Measurements from ENCODE around the gene DGKB.

DGKB gene

DNA sequence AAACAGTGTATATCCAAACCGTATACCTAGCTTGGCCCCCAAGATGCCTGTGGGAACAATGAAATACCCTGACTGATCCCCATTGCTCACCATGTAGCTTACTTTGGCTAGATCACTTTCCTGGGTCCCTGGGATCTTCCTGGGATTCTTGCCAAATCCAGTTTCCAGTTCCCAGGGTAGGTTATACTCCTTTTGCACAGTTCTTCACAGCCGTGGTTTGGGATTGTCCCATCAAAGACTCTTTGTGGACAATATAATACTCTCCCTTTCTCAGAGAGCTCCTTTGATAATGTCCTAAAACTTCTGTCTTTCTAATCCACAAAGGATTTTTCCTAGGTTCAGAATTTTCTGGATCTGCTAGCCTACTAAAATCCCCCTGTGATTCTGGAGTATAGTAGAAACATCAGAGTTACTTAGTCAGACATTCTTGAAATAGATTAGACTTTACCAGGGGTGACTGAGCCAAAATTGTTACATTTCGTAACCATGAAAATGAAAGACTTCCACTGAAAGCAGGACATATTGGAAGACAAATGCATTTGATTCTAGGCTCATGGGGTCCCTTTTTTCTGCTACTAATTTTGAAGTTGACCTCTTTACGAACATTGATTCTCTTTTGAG is 524.8 kb downstream of the DGKB start:
- DNase-seq (ENCODE audit: extremely low spot score), result no peak
- ChIA-PET POLR2A (no interaction called here), CTCF (no interaction called here)
- TF ChIP-seq SP1 (IDR thresholded peaks at IDR 0.05) (no peak), FOXM1 (IDR thresholded peaks at IDR 0.05; ENCODE audit: borderline replicate concordance) (no peak), ZNF384 (IDR thresholded peaks at IDR 0.05) (no peak), ARNT (IDR thresholded peaks at IDR 0.05) (no peak), HDGF (IDR thresholded peaks at IDR 0.05; ENCODE audit: borderline replicate concordance) (no peak), SUZ12 (IDR thresholded peaks at IDR 0.05) (no peak), FOXA1 (IDR thresholded peaks at IDR 0.05) (no peak), TARDBP (IDR thresholded peaks at IDR 0.05) (no peak), CTBP1 (IDR thresholded peaks at IDR 0.05; ENCODE audit: borderline replicate concordance) (no peak), ELF4 (IDR thresholded peaks at IDR 0.05) (no peak)
- TF ChIP-seq, protein P1, sequence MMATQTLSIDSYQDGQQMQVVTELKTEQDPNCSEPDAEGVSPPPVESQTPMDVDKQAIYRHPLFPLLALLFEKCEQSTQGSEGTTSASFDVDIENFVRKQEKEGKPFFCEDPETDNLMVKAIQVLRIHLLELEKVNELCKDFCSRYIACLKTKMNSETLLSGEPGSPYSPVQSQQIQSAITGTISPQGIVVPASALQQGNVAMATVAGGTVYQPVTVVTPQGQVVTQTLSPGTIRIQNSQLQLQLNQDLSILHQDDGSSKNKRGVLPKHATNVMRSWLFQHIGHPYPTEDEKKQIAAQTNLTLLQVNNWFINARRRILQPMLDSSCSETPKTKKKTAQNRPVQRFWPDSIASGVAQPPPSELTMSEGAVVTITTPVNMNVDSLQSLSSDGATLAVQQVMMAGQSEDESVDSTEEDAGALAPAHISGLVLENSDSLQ (IDR thresholded peaks at IDR 0.05), result no peak

- no peak for DNase-seq (ENCODE audit: extremely low spot score)
- POLR2A ChIA-PET, result no interaction called here
- TF ChIP-seq HDGF (IDR thresholded peaks at IDR 0.05; ENCODE audit: borderline replicate concordance) (no peak), NFRKB (IDR thresholded peaks at IDR 0.05) (no peak), LEF1 (IDR thresholded peaks at IDR 0.05; ENCODE audit: borderline replicate concordance) (no peak), BHLHE40 (IDR thresholded peaks at IDR 0.05; ENCODE audit: borderline replicate concordance) (no peak), ELF4 (IDR thresholded peaks at IDR 0.05) (no peak), SP1 (IDR thresholded peaks at IDR 0.05) (no peak), L3MBTL2 (conservative IDR thresholded peaks at IDR 0.05) (no peak), ARNT (IDR thresholded peaks at IDR 0.05) (no peak), FOXA1 (IDR thresholded peaks at IDR 0.05) (no peak), FOXK2 (IDR thresholded peaks at IDR 0.05) (no peak), CTBP1 (IDR thresholded peaks at IDR 0.05; ENCODE audit: borderline replicate concordance) (no peak), TARDBP (IDR thresholded peaks at IDR 0.05) (no peak), ZNF384 (IDR thresholded peaks at IDR 0.05) (no peak), SUZ12 (IDR thresholded peaks at IDR 0.05) (no peak), FOXM1 (IDR thresholded peaks at IDR 0.05; ENCODE audit: borderline replicate concordance) (no peak)
- TF ChIP-seq, protein P1 (IDR thresholded peaks at IDR 0.05), result no peak
- CTCF ChIA-PET, result no interaction called here
Observed at GRCh38 chr7:14376711-14377110, 525.8 kb downstream of the DGKB start.

DNA sequence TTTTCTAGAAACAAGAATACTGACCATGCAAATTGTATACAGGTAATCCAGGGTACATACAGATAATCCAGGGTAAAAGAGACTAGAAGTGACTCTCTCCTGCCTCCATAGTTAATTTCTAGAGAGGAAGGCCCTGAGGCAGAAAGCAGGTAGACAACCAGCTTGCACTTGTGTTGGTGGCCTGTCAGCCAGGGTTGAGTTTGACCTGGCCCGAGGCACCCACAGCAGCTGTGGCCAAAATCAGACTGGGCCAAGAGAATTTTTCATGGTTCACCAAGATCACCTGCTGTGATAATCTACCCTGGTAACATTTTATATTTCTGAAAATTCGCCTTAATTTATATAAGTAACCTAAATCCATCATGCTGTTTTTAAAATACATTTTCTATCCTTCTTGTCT is 526.6 kb downstream of the DGKB start:
- no peak for DNase-seq (ENCODE audit: extremely low spot score)
- POLR2A ChIA-PET, result no interaction called here
- CTCF ChIA-PET, result no interaction called here
- TF ChIP-seq SUZ12 (IDR thresholded peaks at IDR 0.05) (no peak), BHLHE40 (IDR thresholded peaks at IDR 0.05; ENCODE audit: borderline replicate concordance) (no peak), SP1 (IDR thresholded peaks at IDR 0.05) (no peak), NFRKB (IDR thresholded peaks at IDR 0.05) (no peak), ARNT (IDR thresholded peaks at IDR 0.05) (no peak), L3MBTL2 (conservative IDR thresholded peaks at IDR 0.05) (no peak), FOXK2 (IDR thresholded peaks at IDR 0.05) (no peak), ELF4 (IDR thresholded peaks at IDR 0.05) (no peak), ZNF384 (IDR thresholded peaks at IDR 0.05) (no peak), CTBP1 (IDR thresholded peaks at IDR 0.05; ENCODE audit: borderline replicate concordance) (no peak), FOXA1 (IDR thresholded peaks at IDR 0.05) (no peak), TARDBP (IDR thresholded peaks at IDR 0.05) (no peak), LEF1 (IDR thresholded peaks at IDR 0.05; ENCODE audit: borderline replicate concordance) (no peak), FOXM1 (IDR thresholded peaks at IDR 0.05; ENCODE audit: borderline replicate concordance) (no peak), HDGF (IDR thresholded peaks at IDR 0.05; ENCODE audit: borderline replicate concordance) (no peak)
- TF ChIP-seq, protein P1 (IDR thresholded peaks at IDR 0.05), result no peak

- ChIA-PET POLR2A (no interaction called here), CTCF (no interaction called here)
- TF ChIP-seq ARNT (IDR thresholded peaks at IDR 0.05) (no peak), FOXM1 (IDR thresholded peaks at IDR 0.05; ENCODE audit: borderline replicate concordance) (no peak), LEF1 (IDR thresholded peaks at IDR 0.05; ENCODE audit: borderline replicate concordance) (no peak), L3MBTL2 (conservative IDR thresholded peaks at IDR 0.05) (no peak), HDGF (IDR thresholded peaks at IDR 0.05; ENCODE audit: borderline replicate concordance) (no peak), ELF4 (IDR thresholded peaks at IDR 0.05) (no peak), CTBP1 (IDR thresholded peaks at IDR 0.05; ENCODE audit: borderline replicate concordance) (no peak), SP1 (IDR thresholded peaks at IDR 0.05) (no peak), ZNF384 (IDR thresholded peaks at IDR 0.05) (no peak), SUZ12 (IDR thresholded peaks at IDR 0.05) (no peak), NFRKB (IDR thresholded peaks at IDR 0.05) (no peak), FOXA1 (IDR thresholded peaks at IDR 0.05) (no peak), TARDBP (IDR thresholded peaks at IDR 0.05) (no peak), FOXK2 (IDR thresholded peaks at IDR 0.05) (no peak), BHLHE40 (IDR thresholded peaks at IDR 0.05; ENCODE audit: borderline replicate concordance) (no peak)
- TF ChIP-seq, protein P1 (IDR thresholded peaks at IDR 0.05), result no peak
- DNase-seq (ENCODE audit: extremely low spot score), result no peak
Observed at GRCh38 chr7:14374336-14374735, 528.2 kb downstream of the DGKB start.

- ChIA-PET POLR2A (no interaction called here), CTCF (no interaction called here)
- no peak for DNase-seq (ENCODE audit: extremely low spot score)
- TF ChIP-seq HDGF (IDR thresholded peaks at IDR 0.05; ENCODE audit: borderline replicate concordance) (no peak), FOXA1 (IDR thresholded peaks at IDR 0.05) (no peak), SP1 (IDR thresholded peaks at IDR 0.05) (no peak), TARDBP (IDR thresholded peaks at IDR 0.05) (no peak), ELF4 (IDR thresholded peaks at IDR 0.05) (no peak), SUZ12 (IDR thresholded peaks at IDR 0.05) (no peak), LEF1 (IDR thresholded peaks at IDR 0.05; ENCODE audit: borderline replicate concordance) (no peak)
Observed at GRCh38 chr7:14368285-14368684, 534.3 kb downstream of the DGKB start.

Data from HEK293T (cell line).